ENCODE measurements around the gene CELF1.

The CELF1 gene

GRCh38 chr11:47587039-47587716 is 34.2 kb upstream of the CELF1 start:
- TF ChIP-seq, protein P1, sequence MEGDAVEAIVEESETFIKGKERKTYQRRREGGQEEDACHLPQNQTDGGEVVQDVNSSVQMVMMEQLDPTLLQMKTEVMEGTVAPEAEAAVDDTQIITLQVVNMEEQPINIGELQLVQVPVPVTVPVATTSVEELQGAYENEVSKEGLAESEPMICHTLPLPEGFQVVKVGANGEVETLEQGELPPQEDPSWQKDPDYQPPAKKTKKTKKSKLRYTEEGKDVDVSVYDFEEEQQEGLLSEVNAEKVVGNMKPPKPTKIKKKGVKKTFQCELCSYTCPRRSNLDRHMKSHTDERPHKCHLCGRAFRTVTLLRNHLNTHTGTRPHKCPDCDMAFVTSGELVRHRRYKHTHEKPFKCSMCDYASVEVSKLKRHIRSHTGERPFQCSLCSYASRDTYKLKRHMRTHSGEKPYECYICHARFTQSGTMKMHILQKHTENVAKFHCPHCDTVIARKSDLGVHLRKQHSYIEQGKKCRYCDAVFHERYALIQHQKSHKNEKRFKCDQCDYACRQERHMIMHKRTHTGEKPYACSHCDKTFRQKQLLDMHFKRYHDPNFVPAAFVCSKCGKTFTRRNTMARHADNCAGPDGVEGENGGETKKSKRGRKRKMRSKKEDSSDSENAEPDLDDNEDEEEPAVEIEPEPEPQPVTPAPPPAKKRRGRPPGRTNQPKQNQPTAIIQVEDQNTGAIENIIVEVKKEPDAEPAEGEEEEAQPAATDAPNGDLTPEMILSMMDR (IDR thresholded peaks at IDR 0.05; ENCODE audit: low read depth, low read length): no peak
- DNase-seq (ENCODE audit: extremely low read depth, low read depth): no peak

DNA sequence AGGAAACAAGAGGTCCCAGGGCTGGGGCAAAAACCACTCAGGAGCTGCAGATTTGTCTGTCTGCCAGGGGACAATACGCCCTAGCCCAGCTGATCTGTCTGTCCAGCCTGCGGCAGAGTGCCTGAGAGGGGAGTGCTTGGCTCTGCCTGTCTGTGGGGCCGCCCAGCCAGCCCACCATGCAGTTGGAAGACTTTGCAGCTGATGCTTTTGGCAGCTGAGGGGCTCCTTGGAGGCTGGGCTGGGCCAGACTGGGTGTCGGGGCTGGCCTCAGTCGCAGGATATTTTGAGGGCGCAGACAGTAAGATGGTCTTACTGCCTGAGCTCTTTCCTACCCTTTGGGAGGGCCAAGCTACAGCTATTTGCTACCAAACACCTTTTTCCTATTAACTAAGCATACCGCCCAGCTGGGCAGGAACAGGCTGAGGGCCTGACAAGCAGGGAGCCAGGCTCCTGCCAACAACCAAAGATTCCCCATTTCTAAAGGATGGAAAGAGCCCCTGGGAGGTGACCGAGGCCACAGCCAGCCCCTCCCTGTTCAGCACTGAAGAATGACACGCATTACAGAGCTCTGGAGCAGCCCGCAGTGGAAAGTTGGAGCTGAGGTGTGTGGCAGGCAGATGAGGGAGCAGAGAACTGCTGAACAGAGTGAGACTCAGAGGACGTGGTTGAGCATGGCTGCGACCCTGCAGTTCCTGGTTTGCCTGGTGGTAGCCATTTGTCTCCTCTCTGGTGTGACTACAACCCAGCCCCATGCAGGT is 33.3 kb upstream of the CELF1 start, which contains the start of gene FAM180B:
TSS of gene FAM180B (plus strand) at position 581 of the 758 bp plus-strand sequence. CDS start at position 672, 91 bp downstream.
- no peak for DNase-seq (ENCODE audit: extremely low read depth, low read depth)

DNA sequence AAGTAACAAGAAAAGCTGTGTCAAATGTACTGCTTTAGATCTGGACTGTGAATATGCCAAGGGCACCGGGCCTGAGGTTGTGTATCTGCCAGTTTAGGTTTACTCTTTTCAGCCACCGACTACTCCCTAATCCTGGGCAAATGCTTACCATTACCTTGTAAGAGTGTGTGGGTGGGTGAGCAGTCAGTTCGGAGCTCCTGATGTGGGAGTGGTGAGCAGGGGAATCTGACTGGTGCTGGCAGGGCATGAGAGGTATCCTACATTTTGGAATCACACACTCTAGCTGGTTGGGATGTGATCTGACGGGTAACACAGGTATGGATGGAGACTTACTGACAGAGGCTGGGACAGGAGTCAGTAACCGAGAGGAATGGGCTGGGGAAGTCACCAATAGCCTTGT is 30.9 kb upstream of the CELF1 start:
- TF ChIP-seq, protein P1 (IDR thresholded peaks at IDR 0.05; ENCODE audit: low read depth, low read length): no peak

More for the DNA sequence above, 33.3 kb upstream of the CELF1 start, which contains the start of gene FAM180B:
- TF ChIP-seq, protein P1 (IDR thresholded peaks at IDR 0.05; ENCODE audit: low read depth, low read length): no peak

DNA sequence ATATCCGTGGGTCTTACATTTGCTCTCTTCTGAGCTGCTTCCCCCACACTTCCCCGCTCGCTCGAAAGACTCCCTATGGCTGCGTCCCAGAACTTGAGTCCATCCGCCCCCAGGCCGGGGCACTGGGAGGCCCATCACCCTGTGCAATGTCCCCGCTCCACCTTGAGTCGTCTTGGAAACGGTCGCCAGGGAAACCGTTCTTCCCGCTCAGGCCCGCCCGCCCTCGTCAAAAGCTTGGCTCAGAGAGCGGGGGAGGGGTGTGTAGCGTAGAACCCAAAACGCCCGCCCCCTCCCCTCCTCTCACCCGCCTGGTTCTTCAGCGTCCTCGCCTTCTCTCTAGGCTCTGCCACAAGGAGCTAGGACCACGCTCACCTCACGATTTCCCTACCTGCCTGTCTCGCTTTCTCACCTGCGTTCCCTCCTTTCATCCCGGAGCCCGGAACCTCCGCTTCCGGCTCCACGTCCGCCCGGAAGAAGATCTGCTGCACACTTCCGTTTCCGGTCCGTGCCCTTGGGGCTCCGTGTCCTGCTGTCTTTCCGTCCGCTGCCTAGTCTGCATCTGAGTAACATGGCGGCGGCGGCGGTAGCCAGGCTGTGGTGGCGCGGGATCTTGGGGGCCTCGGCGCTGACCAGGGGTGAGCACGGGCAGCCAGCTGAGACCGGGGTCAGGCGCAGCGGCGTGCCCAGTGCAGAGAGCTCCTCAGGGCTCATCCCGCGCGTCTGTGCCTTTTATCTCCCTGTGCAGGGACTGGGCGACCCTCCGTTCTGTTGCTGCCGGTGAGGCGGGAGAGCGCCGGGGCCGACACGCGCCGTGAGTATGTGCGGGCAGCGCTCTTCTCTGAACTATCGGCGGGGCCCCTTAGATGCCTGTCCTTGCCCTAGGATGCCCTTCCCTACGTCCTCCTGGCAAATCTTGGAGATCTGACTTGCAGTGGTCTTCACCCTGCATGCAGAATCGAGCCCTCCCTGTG is 25.9 kb upstream of the CELF1 start, which contains the start of the genes KBTBD4 and NDUFS3:
TSS of gene KBTBD4 (minus strand) at position 447 of the 971 bp plus-strand sequence. CDS start at position 428, 19 bp downstream.
TSS of gene NDUFS3 (plus strand) at position 551 of the 971 bp plus-strand sequence. CDS start at position 569, 18 bp downstream.
- TF ChIP-seq, protein P1 (IDR thresholded peaks at IDR 0.05; ENCODE audit: low read depth, low read length): no peak
- DNase-seq (ENCODE audit: extremely low read depth, low read depth): peak; percentile 73

More for the DNA sequence above, 30.9 kb upstream of the CELF1 start:
- no peak for DNase-seq (ENCODE audit: extremely low read depth, low read depth)

GRCh38 chr11:47577460-47578041 is 24.6 kb upstream of the CELF1 start:
- TF ChIP-seq, protein P1 (IDR thresholded peaks at IDR 0.05; ENCODE audit: low read depth, low read length): no peak
- DNase-seq (ENCODE audit: extremely low read depth, low read depth): no peak

DNA sequence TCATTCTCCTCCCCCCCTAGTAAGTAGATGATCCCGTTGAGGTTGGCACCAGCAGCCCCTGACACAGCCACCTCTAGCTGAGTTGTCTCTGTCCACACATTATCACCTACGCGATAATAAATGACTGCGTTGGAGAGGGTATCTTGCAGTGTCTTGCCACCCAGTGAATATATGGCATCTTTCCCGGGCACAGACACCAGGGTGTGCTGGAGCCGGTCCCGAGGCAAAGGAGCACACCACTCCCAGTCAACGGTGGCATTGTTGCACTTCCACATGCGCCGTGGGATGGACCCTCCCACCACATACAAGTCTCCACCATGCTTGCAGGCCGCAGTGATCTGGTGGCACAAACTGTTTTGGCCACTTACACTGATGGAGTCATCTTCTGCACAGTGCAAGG is 20.4 kb upstream of the CELF1 start:
- TF ChIP-seq, protein P1 (IDR thresholded peaks at IDR 0.05; ENCODE audit: low read depth, low read length): no peak
- DNase-seq (ENCODE audit: extremely low read depth, low read depth): no peak
